Measurements from ENCODE around the gene RGS10.

DNA sequence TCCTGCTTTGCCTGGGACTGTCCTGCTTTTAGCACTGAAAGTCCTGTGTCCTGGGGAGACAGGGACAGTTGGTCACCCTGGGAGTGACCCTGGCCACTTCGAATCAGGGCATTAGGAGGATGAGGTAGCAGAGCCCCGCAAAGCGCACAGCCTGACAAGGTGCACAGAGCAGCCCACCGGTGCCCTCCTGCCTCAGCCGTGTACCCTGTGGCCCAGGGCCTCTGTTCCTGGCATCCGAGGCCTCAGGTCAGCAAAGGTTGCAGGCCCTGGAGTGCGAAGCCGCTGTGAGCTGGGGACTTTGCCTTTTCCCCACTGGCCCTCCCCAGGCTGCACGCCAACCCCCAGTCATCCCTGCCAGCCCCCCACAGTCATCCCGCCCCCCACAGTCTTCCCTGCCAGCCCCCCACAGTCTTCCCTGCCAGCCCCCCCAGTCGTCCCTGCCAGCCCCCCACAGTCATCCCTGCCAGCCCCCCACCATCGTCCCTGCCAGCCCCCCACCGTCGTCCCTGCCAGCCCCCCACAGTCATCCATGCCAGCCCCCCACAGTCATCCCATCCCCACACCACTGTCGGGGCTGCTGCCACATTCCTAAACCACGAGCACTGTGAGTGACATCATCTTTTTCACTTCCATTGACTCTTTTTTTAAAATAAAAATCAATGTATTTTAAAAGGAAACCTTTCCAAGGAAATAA is 91.8 kb downstream of the RGS10 start:
- no peak for TF ChIP-seq POLR2A (IDR thresholded peaks at IDR 0.05; ENCODE audit: low read depth)
- TF ChIP-seq, protein P1, sequence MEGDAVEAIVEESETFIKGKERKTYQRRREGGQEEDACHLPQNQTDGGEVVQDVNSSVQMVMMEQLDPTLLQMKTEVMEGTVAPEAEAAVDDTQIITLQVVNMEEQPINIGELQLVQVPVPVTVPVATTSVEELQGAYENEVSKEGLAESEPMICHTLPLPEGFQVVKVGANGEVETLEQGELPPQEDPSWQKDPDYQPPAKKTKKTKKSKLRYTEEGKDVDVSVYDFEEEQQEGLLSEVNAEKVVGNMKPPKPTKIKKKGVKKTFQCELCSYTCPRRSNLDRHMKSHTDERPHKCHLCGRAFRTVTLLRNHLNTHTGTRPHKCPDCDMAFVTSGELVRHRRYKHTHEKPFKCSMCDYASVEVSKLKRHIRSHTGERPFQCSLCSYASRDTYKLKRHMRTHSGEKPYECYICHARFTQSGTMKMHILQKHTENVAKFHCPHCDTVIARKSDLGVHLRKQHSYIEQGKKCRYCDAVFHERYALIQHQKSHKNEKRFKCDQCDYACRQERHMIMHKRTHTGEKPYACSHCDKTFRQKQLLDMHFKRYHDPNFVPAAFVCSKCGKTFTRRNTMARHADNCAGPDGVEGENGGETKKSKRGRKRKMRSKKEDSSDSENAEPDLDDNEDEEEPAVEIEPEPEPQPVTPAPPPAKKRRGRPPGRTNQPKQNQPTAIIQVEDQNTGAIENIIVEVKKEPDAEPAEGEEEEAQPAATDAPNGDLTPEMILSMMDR (IDR thresholded peaks at IDR 0.05) = no peak
- TF ChIP-seq POLR2AphosphoS5 (IDR thresholded peaks at IDR 0.05) = no peak

Measured in esophagus muscularis mucosa (tissue), 3 donors.